Endothelial cell of umbilical vein (primary cell): Measurements from ENCODE around the gene GTPBP4. TPM values are rescaled to one million over a fixed set of nuclear protein-coding genes. Genes with fewer than 3 reads are reported as not detected.

Source experiments
- BruUV-seq: library from RNA; stranded (reverse); fragments of 400-500 nt; replicated peaks from 2 replicates; lab custom pipeline; 2021; lab: Mats Ljungman, UMichigan
- CTCF ChIA-PET: fragments of 300-600, 350-600 bp; sonication (Branson Sonifier 250); formaldehyde crosslinking; loops from one replicate; lab custom pipeline; 2021; ENCODE audit warnings: antibody characterized with exemption, inconsistent platforms; lab: Charles Lee
- POLR2A ChIA-PET: fragments of 300-600, 350-600 bp; sonication (Branson Sonifier 250); formaldehyde crosslinking; loops from one replicate; lab custom pipeline; 2021; ENCODE audit warnings: antibody characterized with exemption, inconsistent platforms; lab: Charles Lee
- DNase-seq: peaks from one replicate; pipeline ENCODE4 v3.0.0-alpha.2; 2011; ENCODE audit warnings: low read depth, low spot score
- FAIRE-seq: peaks from 2 replicates; lab custom pipeline; 2011; peaks lifted over from hg19 to GRCh38; lab: Jason Lieb, UNC
- H2AFZ ChIP-seq: 2 replicates; pipeline ENCODE4 v1.6.0; 2012; ENCODE audit warnings: low read depth, low read length, control low read depth, inconsistent platforms
- H3K27ac ChIP-seq: 2 replicates; pipeline ENCODE4 v1.5.1; 2011; ENCODE audit warnings: low read depth, mild to moderate bottlenecking, control low read depth, low read length, moderate library complexity; ENCODE audit not compliant: insufficient read depth
- H3K27me3 ChIP-seq, 2 experiments: 2 replicates each; pipeline versions ENCODE4 v1.6.0 to v1.6.1; 2011; ENCODE audit warnings: low read length in 2 of 2, mixed read lengths in 1 of 2; ENCODE audit not compliant: control insufficient read depth in 2 of 2, insufficient read depth in 2 of 2
- H3K36me3 ChIP-seq, 2 experiments: 2 replicates in 1 of 2; 3 replicates in 1 of 2; pipeline ENCODE4 v1.5.1; 2011; ENCODE audit warnings: low read length in 2 of 2, mild to moderate bottlenecking in 1 of 2, moderate library complexity in 1 of 2; ENCODE audit not compliant: control insufficient read depth in 2 of 2, insufficient read depth in 2 of 2; ENCODE audit errors: extremely low read depth in 1 of 2
- H3K4me1 ChIP-seq: 3 replicates; pipeline ENCODE4 v1.5.1; 2011; ENCODE audit warnings: mild to moderate bottlenecking, low read length; ENCODE audit not compliant: control insufficient read depth, insufficient read depth; ENCODE audit errors: extremely low read depth
- H3K4me2 ChIP-seq: 2 replicates; pipeline ENCODE4 v1.6.1; 2011; ENCODE audit warnings: low read length, control low read depth, mixed read lengths; ENCODE audit not compliant: insufficient read depth
- H3K4me3 ChIP-seq, 3 experiments: fragments of 200-600 bp in 1 of 3; sonication (generic), shearing (Covaris generic) in 1 of 3; replicated peaks in 1 of 3; 2 replicates each; pipeline ENCODE4 v1.5.1; 2011 to 2016; ENCODE audit warnings: control low read depth in 3 of 3, low read length in 3 of 3, mild to moderate bottlenecking in 2 of 3, inconsistent platforms in 1 of 3, low read depth in 1 of 3, moderate library complexity in 1 of 3; ENCODE audit not compliant: insufficient read depth in 1 of 3
- H3K79me2 ChIP-seq: 2 replicates; pipeline ENCODE4 v1.6.0; 2012; ENCODE audit warnings: low read length, inconsistent platforms; ENCODE audit not compliant: control insufficient read depth, insufficient read depth
- H3K9ac ChIP-seq: replicated peaks from 2 replicates; pipeline ENCODE3; 2011; ENCODE audit warnings: low read length, control low read depth; ENCODE audit not compliant: insufficient read depth; ENCODE audit errors: extremely low read depth
- H3K9me1 ChIP-seq: replicated peaks from 3 replicates; pipeline ENCODE4 v1.6.0; 2011; ENCODE audit warnings: mild to moderate bottlenecking, low read length; ENCODE audit not compliant: control insufficient read depth, insufficient read depth; ENCODE audit errors: extremely low read depth
- H3K9me3 ChIP-seq: replicated peaks from 2 replicates; pipeline ENCODE4 v1.5.1; 2012; ENCODE audit warnings: low read length, inconsistent platforms; ENCODE audit not compliant: control insufficient read depth, insufficient read depth
- H4K20me1 ChIP-seq: replicated peaks from 2 replicates; pipeline ENCODE3; 2011; ENCODE audit warnings: mild to moderate bottlenecking, low read length; ENCODE audit not compliant: control insufficient read depth, insufficient read depth; ENCODE audit errors: extremely low read depth
- EZH2 ChIP-seq: IDR thresholded peaks from 2 replicates; pipeline ENCODE4 v1.6.1; 2012; ENCODE audit warnings: borderline replicate concordance, low read depth, mild to moderate bottlenecking, moderate library complexity, low read length, inconsistent platforms; ENCODE audit not compliant: severe bottlenecking
- GATA2 ChIP-seq: IDR thresholded peaks from 2 replicates; pipeline ENCODE4 v1.7.0; 2011; ENCODE audit warnings: low read depth, mild to moderate bottlenecking, moderate library complexity, mixed read lengths, low read length; ENCODE audit not compliant: insufficient read length, insufficient read depth
- JUN ChIP-seq: IDR thresholded peaks from 2 replicates; pipeline ENCODE4 v1.6.1; 2011; ENCODE audit warnings: borderline replicate concordance, low read depth; ENCODE audit not compliant: insufficient read length, insufficient read depth
- MYC ChIP-seq: IDR thresholded peaks from one replicate; pipeline ENCODE4 v1.6.1; 2011; ENCODE audit warnings: mild to moderate bottlenecking, low read depth, low read length
- POLR2AphosphoS5 ChIP-seq: IDR thresholded peaks from 2 replicates; pipeline ENCODE4 v1.6.1; 2012; ENCODE audit warnings: low read depth, mild to moderate bottlenecking, control low read depth, low read length, moderate library complexity; ENCODE audit not compliant: insufficient read depth
- dilution Hi-C: fragments of 300-500 bp; cut with MboI; formaldehyde crosslinking; loops from one replicate; pipeline ENCODE4 v1.15.0; 2019; ENCODE audit warnings: low sequenced_read_pairs; ENCODE audit not compliant: extremely low pct_ligation_motif_present
- intact Hi-C: fragments of 100-400 bp; cut with micrococcal nuclease; formaldehyde crosslinking; loops from one replicate; pipeline ENCODE4 v1.10.0; 2022
- polyA plus RNA-seq, 4 experiments: library from polyadenylated mRNA; depleted of rRNA in 3 of 4; stranded (reverse) in 3 of 4; unstranded in 1 of 4; fragments of >200 nt; gene quantifications; 2 replicates each; pipeline versions ENCODE4 v1.2.1 to v1.2.3, GENCODE V29; 2011 to 2012; ENCODE audit warnings: missing spikeins in 1 of 4
- total RNA-seq: library from RNA; stranded (reverse); gene quantifications from 2 replicates; pipeline ENCODE4 v1.2.3, GENCODE V29; 2021
- TF ChIP-seq, protein P1 (sequence below): IDR thresholded peaks from 2 replicates; pipeline ENCODE4 v1.6.1; 2011; ENCODE audit not compliant: insufficient read depth, insufficient read length

GTPBP4 gene
- total and polyA plus RNA-seq, 2 donors (not counting 3 experiments of a cell fraction or from before 2014, with no cell fraction given) = 12.4 to 69.3 TPM

DNA sequence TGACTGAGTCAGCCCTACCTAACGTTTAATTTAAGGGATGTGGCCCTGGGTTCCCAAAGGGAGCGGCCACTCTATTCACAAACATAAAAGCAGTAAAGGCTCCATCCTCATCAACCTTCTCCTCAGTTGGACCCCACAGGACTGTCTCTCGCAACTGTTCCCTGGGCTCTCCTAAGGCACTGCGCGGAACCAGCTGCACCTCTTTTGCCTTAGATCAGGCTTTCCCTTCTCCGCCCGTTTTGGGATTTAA lies 689 bp upstream of the GTPBP4 start:
- peak overlapping the region; percentile 96 for H3K9ac ChIP-seq
- intact Hi-C loops (loop anchor here (5.0 kb wide), 1 partner anchor 60 kb away; the partner anchor contains the start of gene IDI1), dilution Hi-C loops (no loop called here)
- POLR2A ChIA-PET = interaction anchor here (1.2 to 1.5 kb wide), 2 partner anchors 57 to 62 kb away, joined by 4 to 5 read pairs; partner anchors contain the start of genes IDI1 and LARP4B
- no peaks in the 10 kb centered on the region for H3K9me3 ChIP-seq
- no peak for TF ChIP-seq POLR2AphosphoS5
- TF ChIP-seq EZH2 = no peak
- no peak for TF ChIP-seq JUN
- TF ChIP-seq GATA2 = no peak
- TF ChIP-seq, protein P1, sequence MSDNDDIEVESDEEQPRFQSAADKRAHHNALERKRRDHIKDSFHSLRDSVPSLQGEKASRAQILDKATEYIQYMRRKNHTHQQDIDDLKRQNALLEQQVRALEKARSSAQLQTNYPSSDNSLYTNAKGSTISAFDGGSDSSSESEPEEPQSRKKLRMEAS = no peak
- TF ChIP-seq MYC = no peak
- peaks cover 0 to 4% of the 10 kb centered on the region in 2 experiments for H3K36me3 ChIP-seq
- CTCF ChIA-PET = interaction anchor here (1.0 to 1.8 kb wide), 3 partner anchors 12 to 17 kb away, joined by 3 to 5 read pairs (median 3); no protein-coding TSS in a partner anchor
- H3K27ac ChIP-seq = peak overlapping the region; percentile 86
- no peak for FAIRE-seq
- H3K4me3 ChIP-seq = peak overlapping the region; percentile 76 to 94 (median 84)
- peaks cover 13% of the 10 kb centered on the region for H3K4me1 ChIP-seq
- H3K27me3 ChIP-seq = no peaks in the 10 kb centered on the region
- peak; percentile 36 for DNase-seq
- H3K79me2 ChIP-seq = peaks cover 40% of the 10 kb centered on the region
- peak overlapping the region; percentile 89 for H3K4me2 ChIP-seq
- peaks cover 2% of the 10 kb centered on the region for H4K20me1 ChIP-seq
- BruUV-seq = no TSS peak
- peak overlapping the region; percentile 71 for H2AFZ ChIP-seq
- H3K9me1 ChIP-seq = no peaks in the 10 kb centered on the region
